Subcutaneous abdominal adipose tissue (tissue), 5 donors: Measurements from ENCODE around the gene EFCAB9.
"Not testable (repeated sequence)": the region's sequence is repeated elsewhere in the genome, so short reads cannot be mapped to it uniquely, and the experiment has no call there.

Experiments
- H3K27ac ChIP-seq: one replicate; pipeline ENCODE4 v1.7.0; 2013; ENCODE audit warnings: low read depth, mild to moderate bottlenecking, inconsistent platforms, low read length, moderate library complexity
- H3K27me3 ChIP-seq, 5 donors: one replicate each; pipeline ENCODE4 v1.7.0; 2013; ENCODE audit warnings: low read length in 5 of 5, inconsistent platforms in 1 of 5; ENCODE audit not compliant: control insufficient read depth in 5 of 5, insufficient read depth in 4 of 5
- H3K36me3 ChIP-seq, 5 donors: one replicate each; pipeline ENCODE4 v1.7.0; 2013; ENCODE audit warnings: low read length in 5 of 5; ENCODE audit not compliant: control insufficient read depth in 5 of 5, insufficient read depth in 5 of 5
- H3K4me1 ChIP-seq, 5 donors: one replicate each; pipeline ENCODE4 v1.7.0; 2013; ENCODE audit warnings: low read length in 5 of 5, mild to moderate bottlenecking in 3 of 5, moderate library complexity in 1 of 5; ENCODE audit not compliant: control insufficient read depth in 5 of 5, insufficient read depth in 5 of 5
- H3K4me3 ChIP-seq, 5 donors: one replicate each; pipeline ENCODE4 v1.7.0; 2013; ENCODE audit warnings: low read length in 5 of 5, low read depth in 1 of 5
- H3K9ac ChIP-seq, 5 donors: one replicate each; pipeline ENCODE4 v1.7.0; 2013; ENCODE audit warnings: low read length in 5 of 5, mild to moderate bottlenecking in 4 of 5, moderate library complexity in 3 of 5
- H3K9me3 ChIP-seq, 5 donors: one replicate each; pipeline ENCODE4 v1.7.0; 2013; ENCODE audit warnings: low read length in 5 of 5; ENCODE audit not compliant: control insufficient read depth in 5 of 5
- donor health status: healthy.
- donor health status: healthy.
- donor health status: healthy.
- donor health status: healthy.
- donor health status: healthy.

The EFCAB9 gene

DNA sequence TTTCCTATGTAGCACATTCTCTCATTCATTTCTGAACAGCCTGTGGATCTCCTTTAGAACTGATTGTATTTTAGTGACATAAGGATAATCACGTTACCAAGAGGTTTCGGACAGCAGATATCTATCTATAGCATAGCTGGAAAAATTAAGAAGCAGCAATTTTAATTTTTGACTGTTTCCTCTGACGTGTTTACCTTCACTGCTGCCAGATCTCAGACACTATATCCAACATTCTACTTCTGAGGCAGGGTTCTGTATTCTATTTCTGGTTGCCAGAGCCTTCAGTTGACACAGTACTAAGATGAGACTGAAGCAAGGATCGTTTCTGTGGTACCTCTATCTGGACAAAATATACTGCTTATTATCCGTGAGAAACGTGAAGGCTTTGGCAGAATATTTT lies at the start of gene EFCAB9:
Gene EFCAB9 (plus strand): TSS at position 301 of the 400 bp plus-strand sequence. CDS start 1 bp downstream, at position 302.
- Histone ChIP-seq H3K9me3 (no peaks in the 10 kb centered on the region), H3K4me3 (no peak within 1 kb of the TSS), H3K4me1 (no peaks in the 10 kb centered on the region), H3K27me3 (peaks cover 0 to 2% (median 0%) of the 10 kb centered on the region in 5 donors), H3K36me3 (no peaks in the 10 kb centered on the region), H3K9ac (no peak within 1 kb of the TSS), H3K27ac (no peak within 1 kb of the TSS)

DNA sequence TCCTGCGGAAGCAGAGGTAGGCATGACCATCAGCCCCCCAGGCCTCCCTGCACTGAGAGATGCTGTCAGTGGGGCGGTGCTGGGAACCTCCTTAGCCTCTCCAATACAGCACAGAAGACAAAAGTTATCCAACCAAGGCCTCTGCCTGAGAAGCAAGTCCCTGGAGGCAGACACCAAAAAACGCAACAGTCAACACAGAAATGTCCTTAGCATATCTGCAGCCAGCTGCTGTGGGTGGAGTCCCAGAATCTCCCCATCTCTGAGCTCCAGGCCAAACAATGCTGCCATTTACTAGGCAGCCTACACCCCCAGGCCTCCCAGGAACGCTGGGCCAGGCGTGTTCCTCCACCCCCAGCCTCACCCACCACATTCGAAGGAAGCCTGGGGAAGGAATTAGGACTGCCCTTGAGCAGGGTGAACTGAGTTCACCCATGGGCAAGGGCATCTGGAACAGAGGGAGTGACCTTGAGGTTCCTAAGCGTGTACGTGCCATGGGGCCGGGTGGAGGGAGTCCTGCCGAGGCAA lies 49.6 kb upstream of the EFCAB9 start:
- peaks cover 3 to 43% (median 13%) of the 10 kb centered on the region in 5 donors for H3K4me1 ChIP-seq
- no peak overlapping the region for H3K9ac ChIP-seq
- no peaks in the 10 kb centered on the region for H3K27me3 ChIP-seq
- H3K4me3 ChIP-seq = no peak overlapping the region
- H3K36me3 ChIP-seq = peaks cover 0 to 20% (median 8%) of the 10 kb centered on the region in 5 donors
- no peaks in the 10 kb centered on the region for H3K9me3 ChIP-seq
- no peak overlapping the region for H3K27ac ChIP-seq

DNA sequence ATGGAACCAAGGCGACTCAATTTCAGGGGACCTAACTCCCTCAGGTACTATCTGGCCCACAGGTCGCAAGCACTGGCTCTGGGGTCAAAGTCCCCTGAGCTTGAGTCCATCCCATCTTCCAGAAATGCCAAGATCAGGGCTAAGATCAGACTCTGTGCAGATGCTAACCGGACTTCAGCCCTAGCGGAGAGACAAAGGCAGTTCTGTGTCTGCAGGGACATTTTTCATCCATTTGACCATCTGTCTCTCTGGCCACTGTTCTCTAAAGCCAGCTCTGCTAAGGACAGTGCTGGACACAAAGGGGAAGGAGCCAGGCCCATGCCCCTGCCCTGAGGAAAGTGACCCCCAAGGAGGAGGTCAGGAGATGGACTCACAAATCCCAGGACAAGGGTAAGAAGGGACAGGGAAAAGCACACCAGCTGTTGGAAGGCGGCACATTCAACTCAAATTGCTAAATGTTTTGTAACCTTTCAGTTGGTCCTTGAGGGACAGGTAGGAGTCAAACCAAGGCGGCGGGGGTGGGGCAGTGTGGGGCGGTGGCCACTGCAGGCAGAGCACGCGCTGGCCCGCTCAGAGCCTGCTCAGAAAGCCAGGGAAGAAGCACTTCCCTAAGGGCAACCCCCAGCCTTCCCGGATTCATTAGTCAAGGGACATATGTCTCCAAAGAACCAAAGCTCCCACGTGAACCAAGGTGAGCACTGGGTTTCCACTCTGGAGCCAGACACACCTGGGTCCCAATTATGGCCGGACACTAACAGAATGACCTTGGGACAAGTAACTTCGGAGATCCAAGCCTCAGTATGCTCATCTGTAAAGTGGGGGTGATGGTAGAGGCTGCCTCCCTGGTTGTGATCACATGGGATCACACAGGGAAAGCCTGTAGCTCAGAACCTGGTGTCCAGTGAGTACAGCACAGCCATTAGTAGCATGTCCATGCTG lies 48.8 kb upstream of the EFCAB9 start:
- Histone ChIP-seq H3K4me1 (peaks cover 3 to 45% (median 14%) of the 10 kb centered on the region in 5 donors), H3K27me3 (no peaks in the 10 kb centered on the region), H3K9ac (no peak overlapping the region), H3K27ac (no peak overlapping the region), H3K9me3 (no peaks in the 10 kb centered on the region), H3K36me3 (peaks cover 0 to 20% (median 8%) of the 10 kb centered on the region in 5 donors), H3K4me3 (no peak overlapping the region)

DNA sequence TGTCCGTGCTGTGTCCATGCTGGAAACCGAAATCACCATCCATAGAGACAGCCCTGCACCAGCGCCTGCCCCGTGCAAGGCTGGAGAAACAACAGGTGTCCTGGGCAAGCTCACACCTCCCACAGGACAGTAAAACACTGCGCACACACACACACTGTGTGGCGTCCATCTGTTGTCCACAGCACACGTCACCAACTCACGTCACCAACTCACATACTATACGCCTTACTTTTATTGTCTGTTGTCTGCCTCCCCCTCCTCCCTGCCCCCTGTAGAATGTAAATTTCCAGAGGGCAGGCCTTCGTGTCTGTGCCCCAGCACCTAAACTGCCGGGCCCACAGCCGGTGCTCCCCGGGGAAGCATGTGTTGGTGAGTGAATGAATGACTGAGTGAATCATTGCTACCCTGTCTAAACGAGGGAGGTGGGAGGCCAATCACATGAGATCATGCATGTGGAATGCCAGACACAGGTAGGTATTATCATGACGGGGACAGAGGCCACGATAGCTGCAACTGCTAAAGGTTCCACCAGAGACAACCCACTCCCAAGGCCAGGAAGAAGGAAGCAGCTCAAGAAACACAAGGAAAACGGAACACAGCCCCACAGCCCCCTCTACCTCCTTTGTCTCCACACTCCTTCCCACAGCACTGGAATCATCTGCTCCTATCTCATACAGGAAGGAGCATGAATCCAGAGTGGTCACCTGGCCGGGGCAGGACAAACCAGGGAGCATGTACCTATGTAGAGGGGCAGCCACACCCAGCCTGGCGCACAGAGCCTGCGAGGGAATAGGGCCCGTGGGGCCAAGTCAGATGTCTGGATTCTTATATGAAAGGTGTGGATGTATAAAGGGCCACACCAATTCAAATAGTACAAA lies 47.9 kb upstream of the EFCAB9 start:
- H3K27ac ChIP-seq = no peak overlapping the region
- H3K9ac ChIP-seq = no peak overlapping the region
- H3K4me1 ChIP-seq = peaks cover 3 to 54% (median 21%) of the 10 kb centered on the region in 5 donors
- peaks cover 0 to 20% (median 8%) of the 10 kb centered on the region in 5 donors for H3K36me3 ChIP-seq
- no peaks in the 10 kb centered on the region for H3K27me3 ChIP-seq
- no peak overlapping the region for H3K4me3 ChIP-seq
- H3K9me3 ChIP-seq = no peaks in the 10 kb centered on the region

DNA sequence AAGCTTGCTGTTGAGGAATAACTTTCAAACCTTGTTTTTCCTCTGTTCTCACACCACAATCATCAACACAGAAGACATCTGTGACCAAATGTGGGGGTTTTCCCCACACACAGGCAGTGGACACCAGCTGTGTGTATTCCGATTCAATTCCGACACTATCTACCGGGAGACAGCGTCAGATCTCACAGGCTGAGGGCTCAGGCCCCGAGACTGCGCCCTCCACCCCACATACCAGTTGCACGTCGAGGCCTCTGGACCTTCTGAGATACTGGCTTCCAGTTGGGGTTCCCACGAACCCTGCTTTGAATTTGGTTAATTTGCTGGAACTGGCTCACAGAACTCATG lies 47.3 kb upstream of the EFCAB9 start:
- H3K9ac ChIP-seq = no peak overlapping the region
- H3K4me3 ChIP-seq = no peak overlapping the region
- peaks cover 3 to 55% (median 21%) of the 10 kb centered on the region in 5 donors for H3K4me1 ChIP-seq
- peaks cover 0 to 22% (median 9%) of the 10 kb centered on the region in 5 donors for H3K36me3 ChIP-seq
- H3K27ac ChIP-seq = no peak overlapping the region
- no peaks in the 10 kb centered on the region for H3K9me3 ChIP-seq
- H3K27me3 ChIP-seq = no peaks in the 10 kb centered on the region

DNA sequence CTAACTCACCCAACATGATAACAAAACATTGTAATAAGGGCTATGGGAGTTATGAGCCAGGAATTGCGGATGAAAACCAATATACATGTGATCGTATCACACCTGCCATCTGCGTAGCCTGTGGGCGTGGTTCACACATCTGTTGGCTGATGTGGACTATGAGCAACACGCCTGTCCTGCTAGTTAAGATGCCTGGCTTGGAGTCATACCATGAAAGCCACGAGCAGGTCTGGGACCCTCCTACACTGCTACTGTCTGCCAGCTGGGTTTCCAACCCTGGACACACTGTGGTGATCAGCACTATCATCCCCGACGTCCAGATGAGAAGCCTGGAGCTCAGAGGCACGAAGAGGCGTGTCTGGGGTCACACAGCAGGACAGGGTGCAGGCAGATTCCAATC lies 46.1 kb upstream of the EFCAB9 start:
- Histone ChIP-seq H3K9me3 (no peaks in the 10 kb centered on the region), H3K36me3 (peaks cover 0 to 25% (median 16%) of the 10 kb centered on the region in 5 donors), H3K27ac (no peak overlapping the region), H3K27me3 (no peaks in the 10 kb centered on the region), H3K9ac (no peak overlapping the region), H3K4me1 (peaks cover 3 to 53% (median 21%) of the 10 kb centered on the region in 5 donors), H3K4me3 (no peak overlapping the region)

DNA sequence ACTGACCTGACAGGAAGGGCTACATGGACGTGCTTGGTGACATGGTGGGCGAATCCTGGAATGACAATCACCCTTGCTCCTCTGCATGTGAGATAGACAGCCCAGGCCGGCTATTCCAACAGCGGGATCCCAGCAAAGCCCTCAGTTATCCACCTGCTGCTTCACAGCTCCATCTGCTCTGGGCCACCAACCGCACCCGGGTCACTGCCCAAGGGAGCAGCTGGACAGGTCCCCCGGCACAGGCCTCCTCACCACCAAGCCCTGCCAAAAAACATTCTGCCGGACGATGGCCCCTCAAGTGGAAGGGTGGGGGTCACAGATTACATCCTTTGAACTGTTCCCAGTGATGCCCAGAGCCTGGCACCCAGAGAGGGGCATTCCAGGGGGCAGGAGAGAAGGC lies 45.6 kb upstream of the EFCAB9 start:
- Histone ChIP-seq H3K9me3 (no peaks in the 10 kb centered on the region), H3K27me3 (no peaks in the 10 kb centered on the region), H3K4me3 (no peak overlapping the region), H3K4me1 (peaks cover 3 to 53% (median 20%) of the 10 kb centered on the region in 5 donors), H3K9ac (no peak overlapping the region), H3K27ac (no peak overlapping the region), H3K36me3 (peaks cover 0 to 26% (median 16%) of the 10 kb centered on the region in 5 donors)

DNA sequence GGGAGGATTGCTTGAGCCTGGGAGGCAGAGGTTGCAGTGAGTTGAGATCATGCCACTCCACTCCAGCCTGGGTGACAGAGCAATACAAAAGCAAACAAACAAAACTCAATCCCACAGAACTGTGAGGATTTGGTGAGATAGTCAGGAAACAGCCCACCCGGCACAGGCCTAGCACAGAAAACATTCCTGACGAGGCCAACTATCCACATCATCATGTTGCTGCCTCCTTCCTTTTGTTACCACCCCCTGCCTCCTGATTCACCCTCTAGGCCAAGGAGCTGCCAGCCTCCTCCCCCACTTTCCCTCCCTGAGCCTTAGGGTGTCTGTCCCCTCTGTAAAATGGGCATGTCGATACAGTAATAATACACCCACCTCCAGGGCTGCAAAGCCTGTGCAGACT lies 44.9 kb upstream of the EFCAB9 start:
- Histone ChIP-seq H3K27me3 (no peaks in the 10 kb centered on the region), H3K4me1 (peaks cover 3 to 51% (median 13%) of the 10 kb centered on the region in 5 donors), H3K27ac (no peak overlapping the region), H3K9me3 (no peaks in the 10 kb centered on the region), H3K9ac (no peak overlapping the region), H3K4me3 (no peak overlapping the region), H3K36me3 (peaks cover 0 to 30% (median 16%) of the 10 kb centered on the region in 5 donors)

DNA sequence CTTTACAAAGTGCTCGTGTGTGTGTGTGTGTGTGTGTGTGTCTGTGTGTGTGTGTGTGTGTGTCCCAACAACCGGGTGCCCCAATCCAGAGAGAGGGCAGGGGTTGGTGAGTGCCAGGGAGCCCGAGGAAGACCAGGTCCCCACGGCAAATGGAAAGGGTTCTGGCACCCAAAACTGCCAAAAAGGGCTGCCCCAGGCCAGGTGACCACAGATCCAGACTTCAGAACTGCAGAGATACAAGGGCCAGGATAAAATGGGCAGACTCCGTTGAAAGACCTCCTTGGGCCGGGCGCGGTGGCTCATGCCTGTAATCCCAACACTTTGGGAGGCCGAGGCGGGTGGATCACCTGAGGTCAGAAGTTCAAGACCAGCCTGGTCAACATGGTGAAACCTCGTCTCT lies 44.5 kb upstream of the EFCAB9 start:
- H3K9ac ChIP-seq, H3K4me3 ChIP-seq, H3K27me3 ChIP-seq, H3K9me3 ChIP-seq, H3K27ac ChIP-seq: not testable (repeated sequence)
- Histone ChIP-seq H3K4me1 (peaks cover under 1 to 51% (median 9%) of the 10 kb centered on the region in 5 donors), H3K36me3 (peaks cover 0 to 32% (median 17%) of the 10 kb centered on the region in 5 donors)
